Neural cell (in vitro differentiated cells): ENCODE results near the gene SDK1. TPM values are rescaled to one million over a fixed set of nuclear protein-coding genes. Genes with fewer than 3 reads are reported as not detected.

ENCODE experiments used
- H2AFZ ChIP-seq: fragments of 200-600, 300-800 bp; sonication (generic), shearing (Covaris generic); 2 replicates; pipeline ENCODE4 v1.6.0; 2014; ENCODE audit warnings: low read depth, mild to moderate bottlenecking, antibody characterized with exemption, low read length, moderate library complexity
- H3F3A ChIP-seq: fragments of 200-600 bp; shearing (Covaris generic); 2 replicates; pipeline ENCODE4 v1.6.1; 2016; ENCODE audit warnings: mild to moderate bottlenecking, moderate library complexity, mixed read lengths, antibody characterized with exemption, low read length; ENCODE audit not compliant: insufficient read depth, poor library complexity, severe bottlenecking
- H3K27ac ChIP-seq: fragments of 200-600, 300-800 bp; sonication (generic), shearing (Covaris generic); 2 replicates; pipeline ENCODE4 v1.5.1; 2014; ENCODE audit warnings: mild to moderate bottlenecking, low read length, moderate library complexity
- H3K27me3 ChIP-seq: fragments of 300-800, 200-600 bp; sonication (generic), shearing (Covaris generic); 2 replicates; pipeline ENCODE4 v1.6.0; 2014; ENCODE audit warnings: mild to moderate bottlenecking, low read depth, low read length, moderate library complexity; ENCODE audit not compliant: insufficient read depth
- H3K36me3 ChIP-seq: fragments of 300-800, 200-600 bp; sonication (generic), shearing (Covaris generic); 2 replicates; pipeline ENCODE4 v1.5.1; 2014; ENCODE audit warnings: mild to moderate bottlenecking, antibody characterized with exemption, low read length, moderate library complexity; ENCODE audit not compliant: insufficient read depth
- H3K4me2 ChIP-seq: fragments of 300-800, 200-600 bp; sonication (generic), shearing (Covaris generic); 2 replicates; pipeline ENCODE4 v1.6.0; 2014; ENCODE audit warnings: mild to moderate bottlenecking, low read length
- H3K4me3 ChIP-seq: fragments of 300-800, 200-600 bp; sonication (generic), shearing (Covaris generic); 2 replicates; pipeline ENCODE4 v1.5.1; 2014; ENCODE audit warnings: mild to moderate bottlenecking, low read length, moderate library complexity
- H3K79me2 ChIP-seq: fragments of 200-600 bp; shearing (Covaris generic); replicated peaks from 2 replicates; pipeline ENCODE4 v1.6.0; 2014; ENCODE audit warnings: mild to moderate bottlenecking, low read length, moderate library complexity; ENCODE audit not compliant: insufficient read depth
- H3K9ac ChIP-seq: fragments of 300-800, 200-600 bp; sonication (generic), shearing (Covaris generic); 2 replicates; pipeline ENCODE4 v1.6.1; 2016; ENCODE audit warnings: mild to moderate bottlenecking, low read length, mixed read lengths
- H3K9me2 ChIP-seq: fragments of 200-600 bp; shearing (Covaris generic); 2 replicates; pipeline ENCODE4 v1.6.1; 2016; ENCODE audit warnings: mild to moderate bottlenecking, low read length, mixed read lengths; ENCODE audit not compliant: insufficient read depth
- H3K9me3 ChIP-seq: fragments of 200-600, 300-800 bp; sonication (generic), shearing (Covaris generic); 2 replicates; pipeline ENCODE4 v1.6.1; 2016; ENCODE audit warnings: mild to moderate bottlenecking, mixed run types, low read length, moderate library complexity, mixed read lengths
- H4K20me1 ChIP-seq: fragments of 200-600 bp; shearing (Covaris generic); 2 replicates; pipeline ENCODE4 v1.6.1; 2016; ENCODE audit warnings: mild to moderate bottlenecking, mixed run types; ENCODE audit not compliant: insufficient read depth
- EP300 ChIP-seq: fragments of 450-650 bp; conservative IDR thresholded peaks from 2 replicates; pipeline ENCODE4 v1.6.1; 2014; ENCODE audit warnings: antibody characterized with exemption, mild to moderate bottlenecking, moderate library complexity; ENCODE audit not compliant: poor library complexity, severe bottlenecking
- EZH2 ChIP-seq: fragments of 200-600, 300-800 bp; shearing (Covaris generic), sonication (generic); IDR thresholded peaks from 2 replicates; pipeline ENCODE4 v1.6.1; 2014; ENCODE audit warnings: antibody characterized with exemption, low read length, borderline replicate concordance, mild to moderate bottlenecking; ENCODE audit not compliant: insufficient read depth, poor library complexity, severe bottlenecking
- MXI1 ChIP-seq: fragments of 450-650 bp; conservative IDR thresholded peaks from 2 replicates; pipeline ENCODE4 v1.6.1; 2014; ENCODE audit warnings: antibody characterized with exemption, mild to moderate bottlenecking; ENCODE audit not compliant: poor library complexity, severe bottlenecking
- POLR2AphosphoS5 ChIP-seq: IDR thresholded peaks from 2 replicates; pipeline ENCODE4 v1.6.1; 2012
- RAD21 ChIP-seq: fragments of 450-650 bp; conservative IDR thresholded peaks from 2 replicates; pipeline ENCODE4 v1.6.1; 2014; ENCODE audit warnings: antibody characterized with exemption, mild to moderate bottlenecking, moderate library complexity
- SMC3 ChIP-seq: fragments of 450-650 bp; conservative IDR thresholded peaks from 2 replicates; pipeline ENCODE4 v1.6.1; 2014; ENCODE audit warnings: antibody characterized with exemption, mild to moderate bottlenecking, moderate library complexity; ENCODE audit not compliant: poor library complexity
- TAF1 ChIP-seq: IDR thresholded peaks from 2 replicates; pipeline ENCODE4 v1.6.1; 2012; ENCODE audit warnings: low read depth
- polyA plus RNA-seq: library from polyadenylated mRNA; depleted of rRNA; stranded (reverse); fragments of >200 nt; gene quantifications from 2 replicates; pipeline ENCODE4 v1.2.3, GENCODE V29; 2014
- TF ChIP-seq, protein P1 (sequence below): fragments of 450-650 bp; IDR thresholded peaks from 2 replicates; pipeline ENCODE4 v1.5.1; 2014; ENCODE audit warnings: antibody characterized with exemption, mild to moderate bottlenecking, moderate library complexity; ENCODE audit not compliant: poor library complexity, severe bottlenecking
- TF ChIP-seq, protein P2 (sequence below): IDR thresholded peaks from 2 replicates; pipeline ENCODE4 v1.6.1; 2012; ENCODE audit warnings: borderline replicate concordance

Gene SDK1
- polyA plus RNA-seq, 1 donor from 2014 or later = 2.7 TPM

DNA sequence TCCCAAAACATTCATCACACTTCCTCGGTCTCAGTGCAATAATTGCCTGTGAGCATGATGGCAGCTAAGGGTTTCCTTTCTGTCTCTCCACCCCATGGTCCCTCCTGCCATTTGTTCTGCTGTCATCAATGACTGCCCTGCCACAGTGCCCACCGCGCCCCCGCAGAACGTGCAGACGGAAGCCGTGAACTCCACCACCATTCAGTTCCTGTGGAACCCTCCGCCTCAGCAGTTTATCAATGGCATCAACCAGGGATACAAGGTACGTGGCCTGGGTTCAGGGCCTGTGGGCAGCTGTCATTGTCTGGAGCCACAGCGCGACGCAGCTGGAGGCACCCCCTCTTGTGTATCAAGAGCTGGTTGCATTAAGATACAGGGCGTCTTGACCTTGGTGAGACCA, 748.1 kb downstream of the SDK1 start:
- H3K4me3 ChIP-seq = no peak overlapping the region
- H3K79me2 ChIP-seq = no peaks in the 10 kb centered on the region
- no peak overlapping the region for H3K9ac ChIP-seq
- H2AFZ ChIP-seq = no peak overlapping the region
- no peaks in the 10 kb centered on the region for H3K9me3 ChIP-seq
- no peak overlapping the region for H3K4me2 ChIP-seq
- no peak overlapping the region for H3K27ac ChIP-seq
- H3K36me3 ChIP-seq = no peaks in the 10 kb centered on the region
- no peaks in the 10 kb centered on the region for H3K27me3 ChIP-seq
- TF ChIP-seq, protein P1, sequence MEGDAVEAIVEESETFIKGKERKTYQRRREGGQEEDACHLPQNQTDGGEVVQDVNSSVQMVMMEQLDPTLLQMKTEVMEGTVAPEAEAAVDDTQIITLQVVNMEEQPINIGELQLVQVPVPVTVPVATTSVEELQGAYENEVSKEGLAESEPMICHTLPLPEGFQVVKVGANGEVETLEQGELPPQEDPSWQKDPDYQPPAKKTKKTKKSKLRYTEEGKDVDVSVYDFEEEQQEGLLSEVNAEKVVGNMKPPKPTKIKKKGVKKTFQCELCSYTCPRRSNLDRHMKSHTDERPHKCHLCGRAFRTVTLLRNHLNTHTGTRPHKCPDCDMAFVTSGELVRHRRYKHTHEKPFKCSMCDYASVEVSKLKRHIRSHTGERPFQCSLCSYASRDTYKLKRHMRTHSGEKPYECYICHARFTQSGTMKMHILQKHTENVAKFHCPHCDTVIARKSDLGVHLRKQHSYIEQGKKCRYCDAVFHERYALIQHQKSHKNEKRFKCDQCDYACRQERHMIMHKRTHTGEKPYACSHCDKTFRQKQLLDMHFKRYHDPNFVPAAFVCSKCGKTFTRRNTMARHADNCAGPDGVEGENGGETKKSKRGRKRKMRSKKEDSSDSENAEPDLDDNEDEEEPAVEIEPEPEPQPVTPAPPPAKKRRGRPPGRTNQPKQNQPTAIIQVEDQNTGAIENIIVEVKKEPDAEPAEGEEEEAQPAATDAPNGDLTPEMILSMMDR = no peak
- no peak for TF ChIP-seq RAD21
- no peak for TF ChIP-seq POLR2AphosphoS5
- no peak for TF ChIP-seq EP300
- TF ChIP-seq, protein P2, sequence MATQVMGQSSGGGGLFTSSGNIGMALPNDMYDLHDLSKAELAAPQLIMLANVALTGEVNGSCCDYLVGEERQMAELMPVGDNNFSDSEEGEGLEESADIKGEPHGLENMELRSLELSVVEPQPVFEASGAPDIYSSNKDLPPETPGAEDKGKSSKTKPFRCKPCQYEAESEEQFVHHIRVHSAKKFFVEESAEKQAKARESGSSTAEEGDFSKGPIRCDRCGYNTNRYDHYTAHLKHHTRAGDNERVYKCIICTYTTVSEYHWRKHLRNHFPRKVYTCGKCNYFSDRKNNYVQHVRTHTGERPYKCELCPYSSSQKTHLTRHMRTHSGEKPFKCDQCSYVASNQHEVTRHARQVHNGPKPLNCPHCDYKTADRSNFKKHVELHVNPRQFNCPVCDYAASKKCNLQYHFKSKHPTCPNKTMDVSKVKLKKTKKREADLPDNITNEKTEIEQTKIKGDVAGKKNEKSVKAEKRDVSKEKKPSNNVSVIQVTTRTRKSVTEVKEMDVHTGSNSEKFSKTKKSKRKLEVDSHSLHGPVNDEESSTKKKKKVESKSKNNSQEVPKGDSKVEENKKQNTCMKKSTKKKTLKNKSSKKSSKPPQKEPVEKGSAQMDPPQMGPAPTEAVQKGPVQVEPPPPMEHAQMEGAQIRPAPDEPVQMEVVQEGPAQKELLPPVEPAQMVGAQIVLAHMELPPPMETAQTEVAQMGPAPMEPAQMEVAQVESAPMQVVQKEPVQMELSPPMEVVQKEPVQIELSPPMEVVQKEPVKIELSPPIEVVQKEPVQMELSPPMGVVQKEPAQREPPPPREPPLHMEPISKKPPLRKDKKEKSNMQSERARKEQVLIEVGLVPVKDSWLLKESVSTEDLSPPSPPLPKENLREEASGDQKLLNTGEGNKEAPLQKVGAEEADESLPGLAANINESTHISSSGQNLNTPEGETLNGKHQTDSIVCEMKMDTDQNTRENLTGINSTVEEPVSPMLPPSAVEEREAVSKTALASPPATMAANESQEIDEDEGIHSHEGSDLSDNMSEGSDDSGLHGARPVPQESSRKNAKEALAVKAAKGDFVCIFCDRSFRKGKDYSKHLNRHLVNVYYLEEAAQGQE = no peak
- no peak for TF ChIP-seq EZH2
- TF ChIP-seq MXI1 = no peak
- TF ChIP-seq TAF1 = no peak
- TF ChIP-seq SMC3 = no peak
- H3K9me2 ChIP-seq = no peaks in the 10 kb centered on the region
- H4K20me1 ChIP-seq = no peaks in the 10 kb centered on the region
- no peaks in the 10 kb centered on the region for H3F3A ChIP-seq

DNA sequence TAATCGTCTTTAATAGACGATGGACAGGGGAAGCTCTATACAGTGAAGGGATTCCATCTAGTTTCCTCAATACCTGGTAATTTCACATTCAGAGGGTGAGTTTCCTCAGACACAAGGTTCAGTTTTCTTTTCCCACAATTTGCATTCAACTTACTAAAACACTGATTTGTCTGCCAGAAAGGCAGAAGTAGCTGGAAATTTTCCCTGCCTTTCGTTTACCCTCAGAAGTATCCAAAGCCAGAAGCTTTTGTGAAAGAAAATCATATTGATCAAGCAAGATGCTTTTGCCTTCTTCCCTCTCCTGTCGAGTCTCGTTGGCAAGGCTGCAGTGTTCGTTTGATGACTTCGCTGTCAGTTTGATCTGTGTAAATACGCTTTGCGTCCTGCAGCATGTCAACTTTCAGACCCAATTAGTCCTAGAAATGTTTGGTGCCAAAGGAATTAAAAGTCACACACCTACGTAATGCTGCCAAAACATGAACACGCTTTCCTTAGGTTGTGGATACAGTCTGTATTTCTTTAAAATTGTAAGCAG, 749.1 kb downstream of the SDK1 start:
- Histone ChIP-seq H3K27me3 (no peaks in the 10 kb centered on the region), H3K4me3 (no peak overlapping the region), H3K36me3 (no peaks in the 10 kb centered on the region), H3K9me2 (no peaks in the 10 kb centered on the region), H3K27ac (no peak overlapping the region), H2AFZ (no peak overlapping the region), H4K20me1 (no peaks in the 10 kb centered on the region), H3K4me2 (no peak overlapping the region), H3K79me2 (no peaks in the 10 kb centered on the region), H3K9ac (no peak overlapping the region), H3K9me3 (no peaks in the 10 kb centered on the region), H3F3A (no peaks in the 10 kb centered on the region)
- TF ChIP-seq TAF1 (no peak), RAD21 (no peak), EP300 (no peak), SMC3 (no peak), POLR2AphosphoS5 (no peak), EZH2 (no peak), MXI1 (no peak)
- TF ChIP-seq, protein P1 = no peak
- TF ChIP-seq, protein P2 = no peak
